WTC11 (cell line): ENCODE results near the gene CHD9. TPM values are rescaled to one million over a fixed set of nuclear protein-coding genes. Genes with fewer than 3 reads are reported as not detected.

Experiments used
- ATAC-seq: fragments of 200-7000 bp; cut with Tn5 transposase; 2 replicates; pipeline ENCODE4 v1.10.0; 2021; ENCODE audit warnings: mild to moderate bottlenecking, moderate library complexity
- CTCF ChIA-PET: fragments of 300-600 bp; sonication (Branson Sonifier 250); formaldehyde crosslinking; loops from one replicate; lab custom pipeline; 2021; ENCODE audit warnings: antibody characterized with exemption; lab: Charles Lee
- POLR2A ChIA-PET: fragments of 350-600 bp; sonication (Branson Sonifier 250); formaldehyde crosslinking; loops from one replicate; lab custom pipeline; 2021; ENCODE audit warnings: antibody characterized with exemption; lab: Charles Lee
- DNase-seq: peaks from one replicate; pipeline ENCODE4 v3.0.0; 2021; ENCODE audit warnings: low spot score
- H3K27ac Mint-ChIP-seq: 2 replicates; pipeline ENCODE4 v1.8.0; 2021; ENCODE audit warnings: mixed read lengths
- H3K27me3 Mint-ChIP-seq: 2 replicates; pipeline ENCODE4 v1.8.0; 2021; ENCODE audit warnings: low read depth, mild to moderate bottlenecking, moderate library complexity, mixed read lengths
- H3K36me3 Mint-ChIP-seq: 2 replicates; pipeline ENCODE4 v1.8.0; 2021; ENCODE audit warnings: mixed read lengths
- H3K4me1 Mint-ChIP-seq: 2 replicates; pipeline ENCODE4 v1.8.0; 2022; ENCODE audit warnings: mixed read lengths
- H3K4me3 Mint-ChIP-seq: 2 replicates; pipeline ENCODE4 v1.8.0; 2021; ENCODE audit warnings: mild to moderate bottlenecking, moderate library complexity, mixed read lengths
- H3K9me3 Mint-ChIP-seq: 2 replicates; pipeline ENCODE4 v1.8.0; 2021; ENCODE audit warnings: mixed read lengths
- CBFB ChIP-seq: sonication (generic); formaldehyde crosslinking; IDR thresholded peaks from 2 replicates; pipeline ENCODE4 v1.8.1; 2022; ENCODE audit warnings: mild to moderate bottlenecking, low read depth, missing genetic modification reagents
- CTCF ChIP-seq: fragments of 200-600 bp; IDR thresholded peaks from 2 replicates; pipeline ENCODE4 v1.8.0; 2022; ENCODE audit warnings: antibody characterized with exemption
- E2F4 ChIP-seq: sonication (generic); formaldehyde crosslinking; IDR thresholded peaks from 2 replicates; pipeline ENCODE4 v1.8.1; 2022; ENCODE audit warnings: low read depth, mild to moderate bottlenecking, moderate library complexity, missing genetic modification reagents, borderline replicate concordance
- GRHL2 ChIP-seq: fragments of 250-450 bp; sonication (Bioruptor Pico); IDR thresholded peaks from 2 replicates; pipeline ENCODE4 v1.8.0; 2022; ENCODE audit warnings: mild to moderate bottlenecking, moderate library complexity; ENCODE audit not compliant: insufficient replicate concordance, severe bottlenecking
- GTF2I ChIP-seq: fragments of 250-450 bp; sonication (Bioruptor Pico); conservative IDR thresholded peaks from 2 replicates; pipeline ENCODE4 v1.4.0; 2021; ENCODE audit warnings: mild to moderate bottlenecking
- MLX ChIP-seq: sonication (generic); formaldehyde crosslinking; IDR thresholded peaks from 2 replicates; pipeline ENCODE4 v1.8.1; 2023; ENCODE audit warnings: mild to moderate bottlenecking, missing genetic modification reagents, moderate library complexity
- MXD4 ChIP-seq: fragments of 250-450 bp; sonication (Bioruptor Pico); IDR thresholded peaks from 2 replicates; pipeline ENCODE4 v1.8.0; 2021; ENCODE audit warnings: mild to moderate bottlenecking, moderate library complexity, borderline replicate concordance
- NFE2L1 ChIP-seq: sonication (generic); formaldehyde crosslinking; IDR thresholded peaks from 2 replicates; pipeline ENCODE4 v1.8.1; 2023; ENCODE audit warnings: missing genetic modification reagents
- NR3C1 ChIP-seq: sonication (generic); formaldehyde crosslinking; conservative IDR thresholded peaks from 2 replicates; pipeline ENCODE4 v1.8.1; 2023; ENCODE audit warnings: low read depth, mild to moderate bottlenecking, missing genetic modification reagents
- RELA ChIP-seq: sonication (generic); formaldehyde crosslinking; IDR thresholded peaks from 2 replicates; pipeline ENCODE4 v1.8.1; 2022; ENCODE audit warnings: missing genetic modification reagents, mild to moderate bottlenecking, borderline replicate concordance
- SOX15 ChIP-seq: fragments of 250-450 bp; sonication (Bioruptor Pico); IDR thresholded peaks from 2 replicates; pipeline ENCODE4 v1.9.0; 2021; ENCODE audit warnings: mild to moderate bottlenecking
- TP53 ChIP-seq: sonication (generic); formaldehyde crosslinking; IDR thresholded peaks from 2 replicates; pipeline ENCODE4 v1.8.1; 2023; ENCODE audit warnings: mild to moderate bottlenecking, missing genetic modification reagents
- ZNF121 ChIP-seq: sonication (generic); formaldehyde crosslinking; IDR thresholded peaks from 2 replicates; pipeline ENCODE4 v1.8.0; 2023; ENCODE audit warnings: missing genetic modification reagents
- ZNF317 ChIP-seq: sonication (generic); formaldehyde crosslinking; IDR thresholded peaks from 2 replicates; pipeline ENCODE4 v1.8.1; 2023; ENCODE audit warnings: low read depth, mild to moderate bottlenecking, moderate library complexity, missing genetic modification reagents, borderline replicate concordance
- ZNF396 ChIP-seq: fragments of 250-450 bp; sonication (Bioruptor Pico); IDR thresholded peaks from 2 replicates; pipeline ENCODE4 v1.8.0; 2021; ENCODE audit warnings: mild to moderate bottlenecking, moderate library complexity, borderline replicate concordance
- total RNA-seq: library from RNA; stranded (reverse); gene quantifications from 3 replicates; pipeline ENCODE4 v1.2.3, GENCODE V29; 2021

CHD9 gene
- total RNA-seq, 1 experiment from 2014 or later, result 31.3 TPM

GRCh38 chr16:53014287-53014686, 40.5 kb upstream of the CHD9 start:
- CTCF ChIA-PET, result interaction anchor here (1.0 to 1.8 kb wide), 2 partner anchors 37 to 945 kb away, joined by 3 to 6 read pairs; no protein-coding TSS in a partner anchor
- Mint-ChIP-seq H3K4me3 (no peak overlapping the region), H3K27ac (no peak overlapping the region), H3K36me3 (no peaks in the 10 kb centered on the region), H3K4me1 (peaks cover 8% of the 10 kb centered on the region; the same call in 1 of the 2 replicates), H3K9me3 (peaks cover 10% of the 10 kb centered on the region), H3K27me3 (no peaks in the 10 kb centered on the region)
- POLR2A ChIA-PET, result no interaction called here
- ATAC-seq (no peak), DNase-seq (no peak)
- no peak for TF ChIP-seq ZNF317
- TF ChIP-seq NFE2L1 (CRISPR knock-in tag), result no peak
- TF ChIP-seq TP53 (CRISPR knock-in tag), result no peak
- TF ChIP-seq NR3C1 (CRISPR knock-in tag), result no peak
- TF ChIP-seq GRHL2 (CRISPR knock-in tag), result no peak
- no peak for TF ChIP-seq E2F4 (CRISPR knock-in tag)
- TF ChIP-seq MLX (CRISPR knock-in tag), result no peak
- TF ChIP-seq CBFB, result no peak
- no peak for TF ChIP-seq ZNF121 (CRISPR knock-in tag)

GRCh38 chr16:53018834-53019416, 35.9 kb upstream of the CHD9 start:
- Mint-ChIP-seq H3K36me3 (no peaks in the 10 kb centered on the region), H3K9me3 (peaks cover 12% of the 10 kb centered on the region), H3K4me1 (peaks cover 13% of the 10 kb centered on the region; the same call in 1 of the 2 replicates), H3K27me3 (no peaks in the 10 kb centered on the region), H3K4me3 (no peak overlapping the region), H3K27ac (0 out of 2 replicates have a peak overlapping the region, but pooled peaks have one; percentile 41)
- CTCF ChIA-PET, result no interaction called here
- POLR2A ChIA-PET, result no interaction called here
- DNase-seq (no peak), ATAC-seq (peak; percentile 49)
- TF ChIP-seq GTF2I (CRISPR knock-in tag), result peak; percentile 89
- TF ChIP-seq ZNF396, result no peak

- H3K27ac Mint-ChIP-seq, result no peak overlapping the region
- peak; percentile 96 for ATAC-seq
- no peak for TF ChIP-seq TP53 (CRISPR knock-in tag)
- no peak for TF ChIP-seq E2F4 (CRISPR knock-in tag)
- TF ChIP-seq RELA (CRISPR knock-in tag), result no peak
- TF ChIP-seq CTCF, result peak; percentile 64
- no peak for TF ChIP-seq MXD4 (CRISPR knock-in tag)
- no peak for TF ChIP-seq SOX15
- TF ChIP-seq, all 79 proteins: peak for 1
- DNase-seq, result peak; percentile 51
- Mint-ChIP-seq H3K9me3 (peaks cover 9% of the 10 kb centered on the region), H3K27me3 (no peaks in the 10 kb centered on the region), H3K4me1 (peaks cover 13% of the 10 kb centered on the region; the same call in 1 of the 2 replicates), H3K36me3 (no peaks in the 10 kb centered on the region), H3K4me3 (no peak overlapping the region)
- CTCF ChIA-PET, result interaction anchor here (0.6 to 2.4 kb wide), 30 partner anchors 11 to 953 kb away, joined by 3 to 28 read pairs (median 4); partner anchors contain the start of gene CHD9NB
- POLR2A ChIA-PET, result no interaction called here
Measured at GRCh38 chr16:53022374-53022773, 32.4 kb upstream of the CHD9 start.
